Sciatic nerve (tissue), 2 donors: ENCODE data around the gene STBD1. TPM values are rescaled to one million over a fixed set of nuclear protein-coding genes. Genes with fewer than 3 reads are reported as not detected.
"Not testable (repeated sequence)": the region's sequence is repeated elsewhere in the genome, so short reads cannot be mapped to it uniquely, and the experiment has no call there.

ENCODE experiments used
- ATAC-seq: fragments of 200-7000 bp; cut with Tn5 transposase; one replicate; pipeline ENCODE4 v1.9.1; 2020; ENCODE audit warnings: mild to moderate bottlenecking, moderate library complexity
- DNase-seq: peaks from one replicate; pipeline ENCODE4 v3.0.0-alpha.2; 2020; ENCODE audit warnings: low spot score
- intact Hi-C: fragments of 100-400 bp; cut with DNase I; formaldehyde crosslinking; loops from one replicate; pipeline ENCODE4 v1.14.2; 2022
- total RNA-seq: library from RNA; stranded (reverse); fragmentation: NEBNext Ultra II Directional; extraction: Animal tissue kit (Norgen Biotek cat#: 25700); gene quantifications from one replicate; pipeline ENCODE4 v1.2.1, GENCODE V29; 2021
- donor health status: DM: no; HTN: no; CAD: no.
- donor health status: DM: no; HTN: no; CAD: no.

The STBD1 gene
- total RNA-seq, 1 donor from 2014 or later = 3.9 TPM

DNA sequence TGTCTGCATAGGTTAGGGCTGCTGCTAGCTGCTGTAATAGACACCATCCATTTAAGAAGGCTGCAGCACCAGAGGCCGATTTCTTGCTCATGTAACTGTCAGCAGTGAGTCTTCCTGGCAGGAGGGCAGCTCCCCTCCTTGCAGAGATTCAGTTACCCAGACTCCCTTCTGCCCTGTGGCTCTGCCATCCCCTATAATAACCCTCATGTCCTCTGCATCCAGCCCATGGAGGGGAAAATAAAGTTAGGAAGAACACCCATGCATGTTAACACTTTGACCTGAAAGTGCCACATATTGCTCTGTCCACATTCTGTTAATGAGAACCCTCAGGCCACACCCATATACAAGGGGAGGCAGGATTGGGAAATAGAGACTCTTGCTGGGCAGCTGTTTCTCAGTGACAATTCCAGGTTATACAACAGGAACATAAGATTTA, 5.4 kb downstream of the STBD1 start:
- no peak for DNase-seq
- intact Hi-C loops = no loop called here
- ATAC-seq = no peak

GRCh38 chr4:76312457-76312856, 5.9 kb downstream of the STBD1 start:
- ATAC-seq (no peak), DNase-seq (no peak)
- intact Hi-C loops = no loop called here

DNA sequence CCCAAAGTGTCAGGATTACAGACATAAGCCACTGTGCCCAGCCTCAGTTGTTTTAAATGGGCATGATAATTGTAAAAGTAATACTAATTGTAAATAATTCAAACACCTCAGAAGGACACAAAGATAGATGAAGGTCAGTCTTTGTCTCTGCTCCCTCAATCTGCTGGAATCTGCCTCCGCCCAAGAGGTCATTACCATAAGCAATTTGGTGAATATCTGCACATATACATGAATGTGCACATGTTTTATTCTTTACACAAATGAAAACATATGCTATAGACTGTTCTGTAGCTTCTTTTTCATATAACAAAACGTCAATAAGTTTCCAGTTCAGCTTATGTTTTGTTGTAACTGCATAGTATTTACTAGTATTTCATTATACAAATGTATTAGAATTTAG, 7.0 kb downstream of the STBD1 start:
- ATAC-seq = no peak
- intact Hi-C loops = no loop called here
- no peak for DNase-seq

GRCh38 chr4:76315267-76315918, 8.9 kb downstream of the STBD1 start:
- intact Hi-C loops = no loop called here
- ATAC-seq (no peak), DNase-seq (no peak)

DNA sequence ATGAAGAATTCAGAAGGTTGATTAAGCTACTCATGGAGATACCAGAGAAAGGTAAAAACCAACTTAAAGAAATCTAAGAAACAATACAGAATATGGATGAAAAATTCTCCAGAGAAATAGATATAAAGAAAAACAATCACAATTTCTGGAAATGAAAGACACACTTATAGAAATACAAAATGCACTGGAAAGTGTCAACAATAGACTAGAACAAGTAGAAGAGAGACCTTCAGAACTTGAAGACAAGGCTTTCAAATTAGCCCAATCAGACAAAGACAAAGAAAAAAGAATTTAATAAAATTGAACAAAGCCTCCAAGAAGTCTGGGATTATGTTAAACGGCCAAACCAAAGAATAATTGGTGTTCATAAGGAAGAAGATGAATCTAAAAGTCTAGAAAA, 9.6 kb downstream of the STBD1 start:
- no peak for ATAC-seq

DNA sequence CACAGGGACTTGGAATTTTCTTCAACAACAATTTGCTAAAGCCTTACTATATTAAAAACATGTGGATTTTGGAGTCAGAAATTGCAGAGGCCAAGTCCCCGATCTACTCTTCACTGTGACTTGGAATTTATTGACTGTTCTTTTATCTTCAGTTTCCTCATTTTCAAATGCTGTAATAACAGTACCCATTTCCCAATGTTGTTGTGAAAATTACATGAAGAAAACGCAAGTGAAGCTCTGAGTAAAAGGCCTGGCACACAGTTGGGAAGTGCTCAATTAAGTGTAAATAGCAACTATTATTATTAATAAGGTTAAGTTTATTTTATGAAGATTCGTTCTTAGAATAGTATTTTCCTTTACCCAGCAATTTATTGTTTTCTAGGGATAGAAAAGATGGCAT, 15.7 kb downstream of the STBD1 start:
- ATAC-seq (no peak), DNase-seq (no peak)
- intact Hi-C loops = no loop called here

More for the DNA sequence above, 9.6 kb downstream of the STBD1 start:
- no peak for DNase-seq
- intact Hi-C loops = no loop called here

GRCh38 chr4:76325072-76325471, 18.5 kb downstream of the STBD1 start:
- ATAC-seq (no peak), DNase-seq (no peak)
- intact Hi-C loops = no loop called here

DNA sequence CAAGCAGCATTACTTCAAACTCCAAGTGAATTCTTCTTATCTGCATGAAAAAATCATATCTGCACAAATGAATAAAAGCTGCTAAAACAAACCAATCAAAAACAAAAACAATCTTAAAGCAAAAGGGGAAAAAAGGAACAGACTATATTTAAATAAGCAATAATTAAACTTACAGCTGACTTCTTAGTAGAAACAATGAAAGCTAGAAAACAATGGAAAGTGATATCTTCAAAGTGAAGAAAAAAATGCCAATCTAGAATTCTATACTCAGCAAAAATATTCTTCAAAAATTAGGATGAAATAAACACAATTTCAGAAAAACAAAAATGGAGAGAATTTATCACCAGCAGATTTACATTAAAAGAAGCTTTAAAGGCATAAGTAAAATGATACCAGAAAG, 20.0 kb downstream of the STBD1 start:
- DNase-seq (no peak), ATAC-seq (no peak)
- intact Hi-C loops = no loop called here

GRCh38 chr4:76334885-76335284, 28.4 kb downstream of the STBD1 start:
- intact Hi-C loops = no loop called here
- ATAC-seq = no peak
- DNase-seq = no peak

DNA sequence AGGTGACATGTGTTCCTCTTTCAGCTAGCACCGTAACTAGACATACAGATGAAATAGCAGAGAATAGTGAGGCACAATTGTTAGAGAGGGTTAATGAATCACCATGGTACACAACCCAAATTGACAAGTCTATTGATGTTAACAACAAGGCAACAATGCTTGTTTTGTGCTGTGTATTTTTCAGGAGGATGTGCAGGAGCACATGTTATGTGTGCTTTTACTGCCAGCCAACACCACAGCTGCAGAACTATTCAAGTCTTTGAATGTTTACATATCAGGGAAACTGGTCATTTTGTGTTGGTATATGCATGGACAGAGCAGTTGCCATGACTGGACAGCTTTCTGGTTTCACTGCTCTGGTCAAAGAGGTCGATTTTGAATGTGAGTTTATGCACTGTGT, 32.8 kb downstream of the STBD1 start:
- intact Hi-C loops = no loop called here
- ATAC-seq = no peak
- no peak for DNase-seq

GRCh38 chr4:76341063-76341462, 34.5 kb downstream of the STBD1 start:
- ATAC-seq (no peak), DNase-seq (no peak)
- intact Hi-C loops = no loop called here

DNA sequence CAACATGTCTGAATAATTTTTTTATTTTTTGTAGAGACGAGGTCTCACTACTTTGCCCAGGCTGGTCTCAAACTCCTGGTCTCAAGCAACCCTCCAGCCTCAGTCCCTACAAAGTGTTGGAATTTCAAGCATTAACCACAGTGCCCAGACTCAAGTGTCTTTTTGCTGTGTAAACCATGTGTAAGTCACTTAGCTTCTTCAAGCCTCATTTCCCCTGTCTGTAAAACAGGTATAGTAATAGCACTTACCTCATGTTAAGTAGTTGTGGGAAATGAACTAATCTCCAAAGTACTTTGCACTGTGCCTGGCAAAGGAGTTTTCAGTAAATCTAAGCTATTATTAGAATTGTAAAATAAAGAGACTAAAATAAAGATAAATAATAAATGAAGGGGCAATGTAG, 35.7 kb downstream of the STBD1 start:
- no peak for DNase-seq

DNA sequence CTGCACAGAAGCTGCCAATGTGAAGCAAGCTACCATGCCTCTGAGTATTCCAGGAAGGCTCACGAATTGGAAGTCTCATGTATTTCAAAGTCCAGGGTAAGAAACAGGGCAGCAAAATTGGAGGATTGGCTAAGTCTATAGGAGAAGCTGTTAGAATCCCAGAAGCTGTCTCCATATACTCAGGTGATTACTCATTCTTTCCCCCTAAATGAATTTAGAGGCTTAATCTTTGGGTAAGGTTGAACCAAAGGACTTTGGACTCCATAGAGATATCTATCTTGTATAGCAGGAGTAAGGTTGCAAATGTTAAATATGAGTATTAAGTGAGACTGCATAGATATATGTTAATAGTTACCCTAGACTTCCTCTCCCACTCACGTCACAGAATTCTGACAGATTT, 36.3 kb downstream of the STBD1 start:
- intact Hi-C loops = no loop called here
- no peak for DNase-seq
- ATAC-seq = no peak

More for the DNA sequence above, 35.7 kb downstream of the STBD1 start:
- no peak for ATAC-seq
- intact Hi-C loops = no loop called here

DNA sequence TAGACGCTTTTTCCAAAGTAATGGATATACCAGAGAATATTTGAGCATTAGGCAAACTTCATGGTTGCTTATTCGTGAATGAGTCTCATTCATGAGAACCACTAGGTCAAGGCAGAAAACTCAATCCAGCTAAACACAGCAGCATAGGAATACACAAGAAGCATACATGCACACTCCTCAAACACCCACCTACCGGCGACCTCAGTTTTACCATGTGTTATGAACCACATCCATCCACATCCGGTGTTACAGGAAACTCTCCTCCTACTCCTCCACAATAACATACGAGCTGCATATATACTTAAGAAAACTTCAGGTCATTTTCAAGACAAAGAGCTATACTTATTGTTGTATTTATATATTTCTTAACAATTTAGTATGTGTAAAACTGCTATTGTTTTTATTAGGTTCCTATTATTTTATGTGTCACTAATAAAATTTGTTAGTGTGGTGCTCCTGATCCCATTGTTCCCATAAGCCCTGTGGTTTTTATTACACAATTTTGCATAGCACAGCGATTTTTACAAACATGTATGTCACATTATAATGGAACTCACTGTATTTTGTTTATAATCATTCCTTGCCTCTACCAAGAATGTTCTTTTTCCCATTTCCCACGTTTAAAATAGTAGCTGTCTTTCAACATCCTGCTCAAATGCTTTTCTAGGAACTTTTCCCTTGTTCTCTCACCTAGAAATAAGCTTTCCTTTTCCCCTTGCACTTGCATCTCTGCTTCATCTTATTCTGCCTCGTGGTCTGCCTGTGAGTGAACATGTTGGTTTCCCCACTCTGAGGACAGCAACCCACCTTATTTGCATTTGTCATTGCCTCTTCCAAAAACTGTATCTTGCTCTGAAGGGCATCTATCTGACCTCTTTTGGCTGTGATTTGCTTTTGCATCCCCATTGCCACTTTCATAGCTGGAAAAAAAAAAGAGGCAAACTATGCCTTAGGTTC, 48.3 kb downstream of the STBD1 start:
- intact Hi-C loops = no loop called here
- ATAC-seq = no peak
- DNase-seq = no peak

DNA sequence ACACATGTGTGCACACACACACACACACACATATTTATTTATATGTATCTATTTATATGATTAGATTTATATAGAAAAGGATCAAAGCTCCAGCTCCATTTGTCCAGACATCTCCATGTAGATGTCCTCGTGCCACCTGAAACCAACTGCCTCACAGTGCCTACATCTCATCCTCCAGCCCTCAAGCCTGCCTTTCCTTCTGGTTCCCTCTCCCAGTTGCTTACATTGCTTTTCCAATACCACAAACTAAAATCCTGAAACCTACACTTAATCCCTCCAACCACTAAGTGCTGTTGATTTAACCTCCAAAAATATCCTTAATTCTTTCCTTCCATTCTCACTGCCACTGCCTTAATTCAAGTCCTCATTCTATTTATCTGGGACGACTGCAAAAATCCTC, 51.4 kb downstream of the STBD1 start:
- ATAC-seq (no peak), DNase-seq (no peak)
- intact Hi-C loops = no loop called here

- intact Hi-C loops, ATAC-seq, DNase-seq: not testable (repeated sequence)
Observed at GRCh38 chr4:76359881-76360466, 53.4 kb downstream of the STBD1 start.
